Hindlimb muscle (tissue), 1 donor: ENCODE measurements around the gene KIF24. TPM values are rescaled to one million over a fixed set of nuclear protein-coding genes. Genes with fewer than 3 reads are reported as not detected.
"Not testable (repeated sequence)": the region's sequence is repeated elsewhere in the genome, so short reads cannot be mapped to it uniquely, and the experiment has no call there.

Experiments
- DNase-seq: peaks from one replicate; pipeline ENCODE4 v3.0.0-alpha.2; 2013
- polyA plus RNA-seq: library from polyadenylated mRNA; unstranded; fragments of 120-200 nt; gene quantifications from one replicate; pipeline ENCODE4 v1.2.1, GENCODE V29; 2013; ENCODE audit not compliant: insufficient read length

KIF24 gene
- 17.2 TPM for polyA plus RNA-seq

GRCh38 chr9:34328987-34329832 lies at the start of gene KIF24, which contains the start of gene NUDT2:
KIF24 (minus strand) TSS chr9:34329268; CDS start chr9:34311346, 17,922 bp downstream.
NUDT2 (plus strand) TSS chr9:34329569; CDS start chr9:34339040, 9,471 bp downstream.
- DNase-seq = peak; percentile 99

GRCh38 chr9:34378376-34379060 lies 49.5 kb upstream of the KIF24 start:
- no peak for DNase-seq

- peak; percentile 11 for DNase-seq
Measured at GRCh38 chr9:34377404-34377746, 48.3 kb upstream of the KIF24 start.

GRCh38 chr9:34376596-34377403 lies 47.7 kb upstream of the KIF24 start, which contains the start of gene MYORG:
MYORG (minus strand) TSS chr9:34376898; CDS start chr9:34372943, 3,955 bp downstream.
- peak; percentile 78 for DNase-seq

GRCh38 chr9:34375901-34376595 lies 47.0 kb upstream of the KIF24 start:
- no peak for DNase-seq

- DNase-seq = no peak
Measured at GRCh38 chr9:34374905-34375552, 46.0 kb upstream of the KIF24 start.

- DNase-seq = no peak
Measured at GRCh38 chr9:34374339-34374738, 45.3 kb upstream of the KIF24 start.

- no peak for DNase-seq
Measured at GRCh38 chr9:34373749-34374148, 44.7 kb upstream of the KIF24 start.

GRCh38 chr9:34372467-34373011 lies 43.5 kb upstream of the KIF24 start:
- DNase-seq = no peak

- no peak for DNase-seq
Measured at GRCh38 chr9:34371886-34372466, 42.9 kb upstream of the KIF24 start.

GRCh38 chr9:34370970-34371880 lies 42.2 kb upstream of the KIF24 start:
- DNase-seq = no peak

GRCh38 chr9:34370335-34370969 lies 41.4 kb upstream of the KIF24 start:
- DNase-seq = no peak

- DNase-seq = no peak
Measured at GRCh38 chr9:34369636-34370035, 40.6 kb upstream of the KIF24 start.

- not testable (repeated sequence) for DNase-seq
Measured at GRCh38 chr9:34368796-34369195, 39.7 kb upstream of the KIF24 start.

- not testable (repeated sequence) for DNase-seq
Measured at GRCh38 chr9:34367751-34368410, 38.8 kb upstream of the KIF24 start.

GRCh38 chr9:34366365-34366764 lies 37.3 kb upstream of the KIF24 start:
- no peak for DNase-seq

GRCh38 chr9:34365282-34365681 lies 36.2 kb upstream of the KIF24 start:
- DNase-seq = no peak

- peak; percentile 74 for DNase-seq
Measured at GRCh38 chr9:34363619-34364351, 34.7 kb upstream of the KIF24 start.
